IMR-90 (cell line): ENCODE results near the gene CFAP299. TPM values are rescaled to one million over a fixed set of nuclear protein-coding genes. Genes with fewer than 3 reads are reported as not detected.
A peak's percentile ranks its signal among the peaks of the same experiment; 100 is the strongest.

Source experiments
- ATAC-seq: fragments of 200-7000 bp; cut with Tn5 transposase; 2 replicates; pipeline ENCODE4 v1.9.1; 2020; ENCODE audit warnings: low read depth, mild to moderate bottlenecking, moderate library complexity
- BruUV-seq: library from RNA; stranded (reverse); fragments of 400-500 nt; replicated peaks from 2 replicates; lab custom pipeline; 2021; lab: Mats Ljungman, UMichigan
- CTCF ChIA-PET: fragments of 300-600 bp; formaldehyde crosslinking; extraction: SDS; loops from one replicate; lab custom pipeline; 2021; ENCODE audit warnings: antibody characterized with exemption; lab: Yijun Ruan, JAX
- POLR2A ChIA-PET: fragments of 300-600 bp; sonication (Branson Sonifier 250); formaldehyde crosslinking; loops from one replicate; lab custom pipeline; 2022; ENCODE audit warnings: antibody characterized with exemption; ENCODE audit not compliant: unreplicated experiment; lab: Charles Lee
- DNase-seq: peaks from one replicate; pipeline ENCODE4 v3.0.0; 2013
- H2AFZ ChIP-seq: replicated peaks from 2 replicates; pipeline ENCODE3; 2013; ENCODE audit warnings: low read length, mild to moderate bottlenecking; ENCODE audit not compliant: poor library complexity
- H2AK5ac ChIP-seq: 2 replicates; pipeline ENCODE4 v1.6.1; 2013; ENCODE audit warnings: low read depth, low read length, inconsistent platforms
- H2AK9ac ChIP-seq: replicated peaks from 2 replicates; pipeline ENCODE3; 2013; ENCODE audit warnings: mild to moderate bottlenecking, low read depth, low read length, moderate library complexity; ENCODE audit not compliant: poor library complexity
- H2BK120ac ChIP-seq: 2 replicates; pipeline ENCODE4 v1.6.1; 2013; ENCODE audit warnings: low read depth, low read length, inconsistent platforms
- H2BK15ac ChIP-seq: 3 replicates; pipeline ENCODE4 v1.6.1; 2013; ENCODE audit warnings: low read depth, low read length, inconsistent platforms
- H2BK20ac ChIP-seq: 2 replicates; pipeline ENCODE4 v1.6.1; 2013; ENCODE audit warnings: low read depth, mild to moderate bottlenecking, inconsistent platforms, low read length, moderate library complexity
- H2BK5ac ChIP-seq: 2 replicates; pipeline ENCODE4 v1.6.1; 2013; ENCODE audit warnings: mild to moderate bottlenecking, low read depth, low read length, inconsistent platforms; ENCODE audit not compliant: poor library complexity, severe bottlenecking
- H3K14ac ChIP-seq: replicated peaks from 2 replicates; pipeline ENCODE4 v1.6.1; 2013; ENCODE audit warnings: low read depth, low read length, inconsistent platforms
- H3K18ac ChIP-seq: 2 replicates; pipeline ENCODE4 v1.6.1; 2013; ENCODE audit warnings: low read depth, low read length, control low read depth
- H3K23ac ChIP-seq: 2 replicates; pipeline ENCODE4 v1.6.1; 2013; ENCODE audit warnings: low read depth, low read length, inconsistent platforms
- H3K27ac ChIP-seq: 2 replicates; pipeline ENCODE4 v1.5.1; 2013; ENCODE audit warnings: mild to moderate bottlenecking, control low read depth, low read length; ENCODE audit not compliant: insufficient read depth
- H3K27me3 ChIP-seq: 2 replicates; pipeline ENCODE4 v1.6.1; 2013; ENCODE audit warnings: low read length; ENCODE audit not compliant: control insufficient read depth, insufficient read depth
- H3K36me3 ChIP-seq: 2 replicates; pipeline ENCODE4 v1.6.1; 2013; ENCODE audit warnings: low read length, mixed read lengths; ENCODE audit not compliant: control insufficient read depth, insufficient read depth
- H3K4ac ChIP-seq: 2 replicates; pipeline ENCODE4 v1.6.1; 2013; ENCODE audit warnings: low read depth, low read length, inconsistent platforms
- H3K4me1 ChIP-seq: 2 replicates; pipeline ENCODE4 v1.6.1; 2013; ENCODE audit warnings: low read length, mixed read lengths; ENCODE audit not compliant: control insufficient read depth, insufficient read depth
- H3K4me2 ChIP-seq: 2 replicates; pipeline ENCODE4 v1.6.1; 2013; ENCODE audit warnings: low read depth, mild to moderate bottlenecking, control low read depth, low read length, moderate library complexity
- H3K4me3 ChIP-seq: 2 replicates; pipeline ENCODE4 v1.5.1; 2013; ENCODE audit warnings: low read depth, mild to moderate bottlenecking, control low read depth, low read length, moderate library complexity; ENCODE audit not compliant: insufficient read depth
- H3K56ac ChIP-seq: 2 replicates; pipeline ENCODE4 v1.6.1; 2013; ENCODE audit warnings: low read length, inconsistent platforms; ENCODE audit not compliant: insufficient read depth; ENCODE audit errors: extremely low read depth
- H3K79me1 ChIP-seq, 2 experiments: 2 replicates each; pipeline ENCODE4 v1.6.1; 2013; ENCODE audit warnings: low read length in 2 of 2, inconsistent platforms in 1 of 2, low read depth in 1 of 2
- H3K9ac ChIP-seq: 2 replicates; pipeline ENCODE4 v1.6.1; 2013; ENCODE audit warnings: low read depth, low read length, control low read depth
- H3K9me1 ChIP-seq: 2 replicates; pipeline ENCODE4 v1.6.1; 2013; ENCODE audit warnings: low read length, inconsistent platforms; ENCODE audit not compliant: insufficient read depth
- H3K9me3 ChIP-seq: 2 replicates; pipeline ENCODE4 v1.6.1; 2013; ENCODE audit warnings: low read length; ENCODE audit not compliant: control insufficient read depth, insufficient read depth
- H4K20me1 ChIP-seq: 2 replicates; pipeline ENCODE4 v1.6.1; 2013; ENCODE audit warnings: low read length, inconsistent platforms; ENCODE audit not compliant: insufficient read depth
- H4K5ac ChIP-seq: 2 replicates; pipeline ENCODE4 v1.6.1; 2013; ENCODE audit warnings: mild to moderate bottlenecking, low read depth, low read length, control low read depth
- H4K8ac ChIP-seq, 2 experiments: 2 replicates each; pipeline ENCODE4 v1.6.1; 2013; ENCODE audit warnings: low read depth in 2 of 2, low read length in 2 of 2, control low read depth in 1 of 2, inconsistent platforms in 1 of 2
- H4K91ac ChIP-seq: 2 replicates; pipeline ENCODE4 v1.6.1; 2013; ENCODE audit warnings: low read depth, low read length, inconsistent platforms; ENCODE audit not compliant: insufficient read depth
- MAZ ChIP-seq: IDR thresholded peaks from 2 replicates; pipeline ENCODE4 v1.6.1; 2012; ENCODE audit warnings: low read depth, mild to moderate bottlenecking, low read length, improper control_type of control experiment, moderate library complexity, borderline replicate concordance
- MXI1 ChIP-seq: IDR thresholded peaks from 2 replicates; pipeline ENCODE4 v1.6.1; 2012; ENCODE audit warnings: low read depth, mild to moderate bottlenecking, low read length, moderate library complexity, borderline replicate concordance
- RAD21 ChIP-seq: IDR thresholded peaks from 2 replicates; pipeline ENCODE4 v1.6.1; 2012; ENCODE audit warnings: low read length, improper control_type of control experiment
- SMC3 ChIP-seq: fragments of 150-350 bp; IDR thresholded peaks from 2 replicates; pipeline ENCODE4 v1.6.1; 2016; ENCODE audit warnings: low read depth, mild to moderate bottlenecking, antibody characterized with exemption, low read length, moderate library complexity
- WGBS, 2 experiments: methylation state at CpG; one replicate each; pipeline versions ENCODE4 v1.1.5 to v1.1.7; 2013; ENCODE audit warnings: missing lambda C conversion rate in 2 of 2; ENCODE audit not compliant: insufficient read length in 1 of 2; ENCODE audit errors: extremely low coverage in 2 of 2; 5-methylcytosine and 5-hydroxymethylcytosine counted together
- dilution Hi-C: fragments of 300-500 bp; cut with HindIII; formaldehyde crosslinking; loops from one replicate; pipeline ENCODE4 v1.14.3; 2018; ENCODE audit warnings: low sequenced_read_pairs; ENCODE audit not compliant: unreplicated experiment
- in situ Hi-C: fragments of 300-500 bp; cut with MboI; formaldehyde crosslinking; loops from 3 replicates; pipeline ENCODE4 v1.14.3; 2019; ENCODE audit warnings: low sequenced_read_pairs, inconsistent platforms, mixed read lengths
- intact Hi-C: fragments of 100-400 bp; cut with micrococcal nuclease; formaldehyde crosslinking; loops from 2 replicates; pipeline ENCODE4 v1.10.0; 2022
- polyA plus RNA-seq, 3 experiments: library from polyadenylated mRNA; depleted of rRNA; stranded (reverse); fragments of >200 nt; gene quantifications; 2 replicates each; pipeline ENCODE4 v1.2.3, GENCODE V29; 2012; ENCODE audit warnings: low replicate concordance in 1 of 3
- total RNA-seq: library from RNA; depleted of rRNA; stranded (reverse); fragments of >200 nt; gene quantifications from 2 replicates; pipeline ENCODE4 v1.2.3, GENCODE V29; 2012

Gene CFAP299
- total and polyA plus RNA-seq, 2 of the 4 experiments (the other 2 are of a cell fraction): 1.0 to 1.1 TPM

DNA sequence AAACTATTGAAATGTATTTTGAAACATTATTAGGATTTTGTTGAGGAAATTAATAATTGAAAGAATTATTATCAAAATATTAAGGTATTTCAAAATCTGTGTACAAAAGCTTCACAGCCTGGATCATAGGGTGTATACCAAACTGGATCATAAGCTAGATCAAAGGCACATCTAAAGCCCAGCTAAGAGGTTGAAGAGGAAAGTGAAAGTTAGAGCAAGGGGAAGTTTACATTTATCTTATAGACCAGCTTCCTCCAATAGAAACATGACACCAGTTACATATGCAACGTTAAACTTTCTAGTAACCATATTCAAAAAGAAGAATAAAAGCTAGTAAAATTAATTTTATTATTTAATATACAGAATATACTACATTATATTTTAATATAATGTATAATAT is 467.8 kb downstream of the CFAP299 start:
- Histone ChIP-seq H3K36me3 (no peaks in the 10 kb centered on the region), H4K20me1 (no peaks in the 10 kb centered on the region), H3K4me2 (0 out of 2 replicates have a peak overlapping the region, but pooled peaks have one; percentile 35), H3K4me3 (no peak overlapping the region), H3K4ac (no peak overlapping the region), H3K14ac (no peak overlapping the region), H3K9me1 (no peaks in the 10 kb centered on the region), H3K79me1 (no peaks in the 10 kb centered on the region), H3K27ac (no peak overlapping the region), H2AK9ac (no peak overlapping the region), H2BK120ac (no peak overlapping the region), H3K9me3 (no peaks in the 10 kb centered on the region), H2BK15ac (no peak overlapping the region), H4K5ac (no peak overlapping the region), H4K8ac (no peak overlapping the region), H4K91ac (no peak overlapping the region), H2AFZ (no peak overlapping the region), H3K4me1 (no peaks in the 10 kb centered on the region), H3K27me3 (no peaks in the 10 kb centered on the region), H3K23ac (no peak overlapping the region), H3K18ac (no peak overlapping the region), H3K56ac (no peak overlapping the region), H2AK5ac (no peak overlapping the region), H3K9ac (no peak overlapping the region), H2BK20ac (no peak overlapping the region), H2BK5ac (no peak overlapping the region)
- ChIA-PET POLR2A (no interaction called here), CTCF (interaction anchor here (0.6 kb wide), 1 partner anchor 1939 kb away, joined by 5 read pairs; no protein-coding TSS in a partner anchor)
- no TSS peak for BruUV-seq
- intact Hi-C loops: no loop called here
- ATAC-seq (no peak), DNase-seq (no peak)
- in situ Hi-C loops: no loop called here
- no CpG with 5 or more reads among the region's 1 CpG for WGBS, 2 experiments
- dilution Hi-C loops: no loop called here
- TF ChIP-seq SMC3 (no peak), RAD21 (no peak), MAZ (no peak), MXI1 (no peak)
